ENCODE results near the gene TM2D1.

DNA sequence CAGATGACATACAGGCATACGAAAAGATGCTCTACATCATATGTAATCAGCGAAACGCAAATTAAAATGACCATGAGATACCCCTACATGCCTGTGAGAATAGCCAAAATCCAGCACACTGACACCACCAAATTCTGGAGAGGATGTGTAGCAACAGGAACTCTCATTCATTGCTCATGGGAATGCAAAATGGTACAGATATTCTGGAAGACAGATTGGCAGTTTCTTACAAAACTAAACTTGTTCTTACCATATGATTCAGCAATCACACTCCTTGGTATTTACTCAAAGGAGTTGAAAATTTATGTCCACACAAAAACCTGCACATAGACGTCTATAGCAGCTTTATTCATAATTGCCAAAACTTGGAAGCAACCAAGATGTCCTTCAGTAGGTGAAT, 52.6 kb downstream of the TM2D1 start:
- TF ChIP-seq, protein P1, sequence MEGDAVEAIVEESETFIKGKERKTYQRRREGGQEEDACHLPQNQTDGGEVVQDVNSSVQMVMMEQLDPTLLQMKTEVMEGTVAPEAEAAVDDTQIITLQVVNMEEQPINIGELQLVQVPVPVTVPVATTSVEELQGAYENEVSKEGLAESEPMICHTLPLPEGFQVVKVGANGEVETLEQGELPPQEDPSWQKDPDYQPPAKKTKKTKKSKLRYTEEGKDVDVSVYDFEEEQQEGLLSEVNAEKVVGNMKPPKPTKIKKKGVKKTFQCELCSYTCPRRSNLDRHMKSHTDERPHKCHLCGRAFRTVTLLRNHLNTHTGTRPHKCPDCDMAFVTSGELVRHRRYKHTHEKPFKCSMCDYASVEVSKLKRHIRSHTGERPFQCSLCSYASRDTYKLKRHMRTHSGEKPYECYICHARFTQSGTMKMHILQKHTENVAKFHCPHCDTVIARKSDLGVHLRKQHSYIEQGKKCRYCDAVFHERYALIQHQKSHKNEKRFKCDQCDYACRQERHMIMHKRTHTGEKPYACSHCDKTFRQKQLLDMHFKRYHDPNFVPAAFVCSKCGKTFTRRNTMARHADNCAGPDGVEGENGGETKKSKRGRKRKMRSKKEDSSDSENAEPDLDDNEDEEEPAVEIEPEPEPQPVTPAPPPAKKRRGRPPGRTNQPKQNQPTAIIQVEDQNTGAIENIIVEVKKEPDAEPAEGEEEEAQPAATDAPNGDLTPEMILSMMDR (IDR thresholded peaks at IDR 0.05), result no peak
- TF ChIP-seq POLR2A (IDR thresholded peaks at IDR 0.05), result no peak

Measured in ovary (tissue), 3 donors.